Measurements from ENCODE around the gene SSB.
"Not testable (repeated sequence)": the region's sequence is repeated elsewhere in the genome, so short reads cannot be mapped to it uniquely, and the experiment has no call there.

The SSB gene

DNA sequence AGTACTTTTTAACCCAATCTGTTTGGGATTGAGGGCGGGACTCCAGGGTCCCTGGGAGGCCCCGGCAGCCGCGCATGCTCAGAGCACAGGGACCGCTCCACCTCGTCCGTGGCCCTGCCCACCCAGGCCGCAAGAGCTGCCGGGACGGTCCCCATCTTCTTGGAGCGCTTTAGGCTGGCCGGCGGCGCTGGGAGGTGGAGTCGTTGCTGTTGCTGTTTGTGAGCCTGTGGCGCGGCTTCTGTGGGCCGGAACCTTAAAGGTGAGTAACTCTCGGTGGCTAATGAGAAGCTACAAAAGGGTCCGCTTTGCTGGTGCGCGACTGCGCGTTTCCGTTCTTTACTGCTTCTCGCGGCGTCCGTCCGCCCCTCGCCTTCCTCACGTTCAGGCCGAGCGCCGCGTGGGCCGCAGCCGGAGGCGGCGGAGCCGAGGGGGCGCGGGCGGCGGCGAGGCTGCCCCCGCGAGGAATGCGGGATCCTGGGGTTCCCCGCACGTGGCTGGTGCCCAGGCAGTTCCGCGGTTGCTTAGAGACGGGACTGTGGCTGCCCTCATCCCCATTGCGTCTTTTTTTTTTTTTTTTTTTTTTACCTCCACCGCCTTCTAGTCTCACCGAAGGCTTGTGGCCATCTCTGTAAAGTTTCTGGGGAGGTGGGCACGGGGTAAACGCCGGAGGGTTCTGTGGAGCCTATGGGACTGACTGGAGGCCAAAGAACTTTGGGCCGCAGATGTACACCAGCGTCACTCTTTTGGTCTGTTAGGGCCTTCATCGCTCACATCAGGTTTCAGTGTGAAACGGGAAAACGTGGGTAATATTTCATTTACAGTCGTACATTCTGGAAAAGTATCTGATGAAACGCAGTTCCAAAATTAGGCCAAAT, at the start of gene SSB:
Gene SSB, plus strand, starts transcription at position 154 of the 875 bp plus-strand sequence. CDS start 2,090 bp downstream, outside the sequence.
- peak; percentile 92 to 93 for DNase-seq

DNA sequence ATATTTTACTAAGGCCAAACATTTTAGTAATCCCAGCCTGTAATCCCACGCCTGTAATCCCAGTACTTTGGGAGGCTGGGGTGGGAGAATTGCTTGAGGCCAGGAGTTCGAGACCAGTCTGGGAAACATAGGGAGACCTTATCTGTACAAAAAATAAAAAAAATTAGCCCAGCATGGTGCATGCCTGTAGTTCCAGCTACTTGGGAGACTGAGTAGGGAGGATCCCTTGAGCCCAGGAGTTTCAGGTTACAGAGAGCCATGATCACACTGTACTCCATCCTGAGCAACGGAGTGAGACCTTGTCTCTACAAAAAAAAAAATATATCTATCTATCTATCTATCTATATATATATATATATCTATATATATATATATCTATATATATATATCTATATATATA, 45.9 kb upstream of the SSB start:
- no peak for DNase-seq

DNA sequence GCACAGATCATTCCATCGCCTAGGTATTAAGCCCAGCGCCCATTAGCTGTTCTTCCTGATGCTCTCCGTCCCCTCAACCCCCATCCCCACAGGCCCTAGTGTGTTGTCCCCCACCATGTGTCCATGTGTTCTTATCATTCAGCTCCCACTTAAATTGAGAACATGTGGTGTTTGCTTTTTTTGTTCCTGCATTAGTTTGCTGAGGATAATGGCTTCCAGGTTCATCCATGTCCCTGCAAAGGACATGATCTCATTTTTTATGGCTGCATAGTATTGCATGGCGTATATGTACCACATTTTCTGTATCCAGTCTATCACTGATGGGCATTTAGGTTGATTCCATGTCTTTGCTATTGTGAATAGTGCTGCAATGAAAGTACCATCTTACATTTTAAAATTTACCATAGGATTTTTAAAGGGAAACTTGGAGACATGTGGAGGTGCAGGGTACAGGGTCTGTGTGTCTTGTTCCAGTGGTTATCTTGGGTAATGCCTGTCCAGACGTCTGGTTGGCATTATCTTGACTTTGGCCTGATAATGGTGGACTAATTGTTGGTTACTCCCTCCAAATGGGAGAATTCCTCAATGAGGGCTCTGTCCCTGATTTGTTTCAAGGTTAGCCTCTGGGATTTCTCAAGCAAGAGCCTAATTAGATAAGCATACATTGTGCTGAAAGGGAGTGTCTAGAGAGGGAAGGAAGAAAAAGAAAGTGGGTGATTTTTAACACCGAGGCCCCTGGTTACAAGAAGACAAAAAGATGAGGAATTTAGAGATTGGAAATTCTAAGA, 43.4 kb upstream of the SSB start:
- DNase-seq = no peak

DNA sequence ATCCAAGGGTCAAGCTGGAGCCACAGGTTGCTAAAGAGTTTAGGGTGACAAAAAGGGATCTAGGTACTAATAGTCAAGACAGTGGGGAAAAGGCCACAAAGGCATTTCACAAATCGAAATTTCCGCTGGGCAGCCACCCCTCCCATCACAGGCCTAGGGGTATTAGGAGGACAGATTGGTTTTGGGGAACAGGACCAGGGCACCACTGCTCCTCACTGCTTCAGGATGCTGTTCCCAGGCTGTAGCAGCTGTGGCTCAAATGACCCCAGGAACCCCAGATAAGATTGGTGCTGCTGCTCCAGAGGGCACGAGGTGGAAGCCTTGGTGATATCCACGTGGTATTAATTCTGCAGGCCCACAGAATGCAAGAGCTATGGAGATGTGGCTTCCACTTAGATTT, 42.3 kb upstream of the SSB start:
- no peak for DNase-seq

DNA sequence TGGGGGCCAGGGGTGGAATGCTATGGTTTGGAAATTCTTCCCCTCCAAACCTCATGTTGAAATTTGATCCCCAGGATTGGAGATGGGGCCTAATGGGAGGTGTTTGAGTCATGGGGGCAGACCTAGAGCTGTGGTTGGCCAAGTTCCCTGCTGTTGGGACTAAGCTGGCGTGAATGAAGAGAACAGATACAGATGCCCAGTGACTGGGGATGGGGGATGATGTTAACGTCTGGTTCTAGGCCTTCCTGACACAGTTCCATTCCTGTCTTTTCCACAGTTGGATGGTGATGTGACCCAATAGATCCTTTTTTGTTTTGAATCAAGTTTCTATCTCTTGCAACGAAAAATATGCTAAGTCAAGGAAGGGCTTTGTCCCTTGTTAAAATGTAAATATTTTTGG, 41.3 kb upstream of the SSB start:
- DNase-seq = no peak

DNA sequence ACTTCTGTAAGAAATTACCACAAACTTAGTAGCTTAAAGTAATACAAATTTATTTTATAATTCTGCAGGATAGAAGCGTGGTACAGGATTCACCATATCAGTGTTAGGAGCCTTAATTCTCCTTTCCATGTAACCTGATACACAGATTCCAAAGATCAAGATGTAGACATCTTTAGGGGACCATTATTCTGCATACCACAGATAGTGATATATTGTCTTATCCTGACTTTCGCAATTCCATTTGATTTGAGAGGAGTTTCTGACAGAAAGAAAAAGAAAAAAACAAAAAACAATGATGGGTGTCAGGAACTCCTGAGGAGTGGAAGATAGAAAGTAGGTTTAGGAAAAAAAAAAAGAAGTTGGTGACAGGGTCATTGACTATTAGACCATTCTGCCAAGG, 40.9 kb upstream of the SSB start:
- DNase-seq = no peak

DNA sequence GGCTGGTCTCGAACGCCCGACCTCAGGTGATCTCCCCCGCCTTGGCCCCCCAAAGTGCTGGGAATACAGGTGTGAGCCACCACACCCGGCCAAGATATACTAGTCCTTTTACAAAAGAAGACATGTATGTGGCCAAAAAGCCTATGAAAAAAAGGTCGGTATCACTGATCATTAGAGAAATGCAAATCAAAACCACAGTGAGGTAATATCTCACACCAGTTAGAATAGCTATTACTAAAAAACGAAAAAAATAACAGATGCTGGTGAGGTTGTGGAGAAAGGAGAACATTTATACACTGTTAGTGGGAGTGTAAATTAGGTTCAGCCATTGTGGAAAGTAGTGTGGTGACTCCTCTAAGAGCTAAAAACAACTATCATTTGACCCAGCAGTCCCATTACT, 38.7 kb upstream of the SSB start:
- no peak for DNase-seq

DNA sequence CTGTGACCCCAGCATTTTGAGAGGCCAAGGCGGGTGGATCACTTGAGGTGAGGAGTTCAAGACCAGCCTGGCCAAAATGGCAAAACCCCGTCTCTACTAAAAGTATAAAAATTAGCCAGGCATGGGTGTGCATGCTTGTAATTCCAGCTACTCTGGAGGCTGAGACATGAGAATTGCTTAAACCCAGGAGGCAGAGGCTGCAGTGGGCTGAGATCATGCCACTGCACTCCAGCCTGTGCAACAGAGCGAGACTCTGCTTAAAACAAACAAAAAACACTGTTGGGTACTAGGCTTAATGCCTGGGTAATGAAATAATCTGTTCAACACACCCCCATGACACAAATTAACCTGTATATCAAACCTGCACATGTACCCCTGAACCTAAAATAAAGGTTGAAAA, 37.9 kb upstream of the SSB start:
- not testable (repeated sequence) for DNase-seq

DNA sequence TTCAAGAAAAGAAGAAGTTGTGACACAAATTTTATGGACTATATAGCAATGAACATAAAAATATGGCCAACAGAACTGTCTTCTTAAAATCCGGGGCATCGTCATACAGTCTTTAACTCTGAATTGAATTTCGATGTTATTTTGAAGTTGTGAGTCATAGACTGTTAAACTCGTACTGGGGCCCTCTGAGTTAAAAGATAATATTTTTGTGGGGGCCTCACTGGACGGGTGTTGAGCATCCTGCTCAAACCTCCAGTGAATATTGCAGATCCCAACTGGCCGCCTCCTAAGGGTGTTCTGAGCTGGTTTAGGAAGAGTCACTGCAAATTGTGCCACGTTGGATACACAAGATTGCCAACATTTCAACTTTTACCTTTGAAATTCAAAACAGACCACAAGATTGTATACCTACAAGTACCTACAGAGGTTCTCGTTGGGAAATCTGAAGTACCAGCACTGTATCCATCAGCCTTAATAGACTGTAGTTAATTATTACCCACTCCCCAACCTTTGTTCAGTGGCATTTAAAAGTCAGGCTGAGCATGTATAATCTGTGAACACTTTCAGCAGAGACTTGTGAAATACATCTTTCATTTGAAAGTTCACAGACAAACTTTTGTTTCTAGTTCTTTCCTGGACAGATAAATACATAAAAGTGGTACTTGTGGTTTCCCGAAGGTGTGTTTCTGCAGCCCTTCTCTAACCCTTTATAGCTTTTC, 37.3 kb upstream of the SSB start:
- no peak for DNase-seq

DNA sequence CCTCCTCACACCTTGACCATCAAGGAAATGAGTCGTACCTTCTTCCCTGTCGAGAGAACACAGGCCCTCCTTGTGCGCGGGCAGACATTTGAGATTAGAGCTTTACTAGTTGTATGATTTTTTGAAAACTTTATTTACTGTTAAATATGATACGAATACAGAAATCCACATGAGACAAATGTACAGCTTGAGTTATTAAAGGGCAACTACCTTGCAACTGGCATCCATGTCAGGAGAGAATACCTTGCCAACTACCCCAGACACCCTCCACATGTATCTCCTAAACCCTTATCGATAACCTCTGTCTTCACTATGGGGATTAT, 36.7 kb upstream of the SSB start:
- DNase-seq = no peak

DNA sequence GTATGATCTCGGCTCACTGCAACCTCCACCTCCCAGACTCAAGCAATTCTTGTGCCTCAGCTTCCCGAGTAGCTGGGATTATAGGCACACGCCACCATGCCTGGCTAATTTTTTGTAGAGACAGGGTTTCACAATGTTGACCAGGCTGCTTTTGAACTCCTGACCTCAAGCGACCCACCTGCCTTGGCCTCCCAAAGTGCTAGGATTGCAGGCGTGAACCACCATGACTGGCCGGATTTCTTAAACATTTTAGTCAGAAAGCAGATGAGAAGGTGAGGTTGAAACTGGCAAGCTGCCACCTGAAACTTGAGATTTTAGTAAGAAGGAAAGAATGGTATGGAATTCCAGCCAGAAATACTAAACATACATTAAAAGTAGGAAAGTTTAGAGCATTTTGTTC, 33.1 kb upstream of the SSB start:
- DNase-seq = no peak

DNA sequence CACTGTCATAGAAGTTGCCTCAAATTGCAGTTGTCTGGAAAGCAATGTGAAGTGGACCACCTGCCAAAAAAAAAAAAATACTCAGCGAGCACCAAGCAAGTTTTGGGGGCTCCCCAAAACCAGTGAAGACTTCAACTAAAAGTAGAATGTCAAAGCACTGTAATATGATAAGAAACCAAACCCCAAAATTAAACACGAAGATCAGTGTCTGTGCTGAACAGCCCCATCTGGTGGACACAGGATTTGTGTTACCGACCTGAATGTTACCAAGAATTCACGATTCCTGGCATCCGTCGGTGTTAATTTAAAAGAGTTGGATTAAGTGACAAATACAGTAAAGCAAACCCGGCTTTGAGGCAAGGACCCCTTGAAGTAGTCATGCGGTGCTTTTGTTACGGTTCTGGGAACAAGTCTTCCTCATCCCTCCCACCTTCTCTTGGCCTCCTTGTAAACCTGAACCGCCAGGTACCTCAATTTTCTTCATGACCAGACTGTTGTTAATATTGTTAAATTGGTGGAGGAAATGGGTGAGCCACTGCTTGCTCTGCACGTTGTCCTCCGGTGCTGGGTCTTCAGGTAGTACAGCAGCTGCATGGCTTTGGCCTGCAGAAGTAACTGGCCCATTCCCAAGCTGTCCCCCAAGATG, 31.3 kb upstream of the SSB start:
- peak; percentile 48 to 62 for DNase-seq

DNA sequence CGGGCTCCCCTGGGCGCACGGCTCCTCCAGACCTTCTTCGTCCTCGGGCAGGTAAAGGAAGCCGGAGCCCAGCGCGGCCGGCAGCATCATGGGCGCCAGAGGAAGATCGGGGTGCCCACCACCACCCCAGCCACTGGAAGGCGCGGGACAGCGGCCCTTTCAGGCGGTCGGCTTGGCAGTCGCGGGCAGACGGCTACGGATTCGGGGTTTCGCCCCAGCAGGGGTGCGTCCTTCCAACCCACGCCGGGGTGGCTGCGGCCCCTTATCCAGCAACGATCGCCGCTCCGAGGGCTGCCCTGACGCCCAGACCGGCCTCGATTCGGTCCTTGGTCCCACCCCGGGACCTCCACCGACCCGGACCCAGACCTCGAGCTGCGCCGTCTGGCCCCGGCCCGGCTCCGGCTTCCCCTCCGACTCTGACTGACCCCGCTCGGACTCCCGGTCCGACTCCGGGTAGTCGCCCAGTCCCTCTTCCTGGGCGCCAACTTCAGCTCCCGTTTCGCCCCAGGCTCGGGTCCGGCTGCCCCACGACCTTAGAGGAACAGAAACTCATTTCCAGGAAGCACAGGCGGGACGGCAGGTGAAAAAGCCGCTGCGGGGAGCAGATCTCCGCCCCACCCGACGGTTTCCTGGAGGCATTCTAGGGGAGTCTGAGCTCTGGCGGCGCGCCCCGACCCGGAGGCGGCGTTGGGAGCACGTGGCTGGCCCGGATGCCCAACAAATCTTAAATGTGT, 30.2 kb upstream of the SSB start:
- peak in 1 of 2 donors; percentile 11 for DNase-seq

DNA sequence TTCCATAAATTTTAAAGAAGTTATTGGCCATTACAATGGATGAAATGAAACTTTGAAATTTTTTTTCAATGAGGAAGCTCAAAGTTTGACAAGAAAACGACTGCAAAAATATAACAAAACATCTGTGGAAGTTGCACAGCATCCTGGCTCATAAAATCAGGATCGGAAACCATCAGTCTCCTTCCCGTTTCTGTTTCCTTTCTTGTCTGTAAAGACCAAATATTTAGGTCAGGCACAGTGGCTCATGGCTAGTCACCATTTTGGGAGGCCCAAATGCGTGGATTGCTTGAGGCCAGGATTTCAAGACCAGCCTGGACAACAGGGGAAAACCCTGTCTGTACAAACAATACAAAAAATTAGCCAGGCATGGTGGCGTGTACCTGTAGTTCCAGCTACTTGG, 27.6 kb upstream of the SSB start:
- no peak for DNase-seq

DNA sequence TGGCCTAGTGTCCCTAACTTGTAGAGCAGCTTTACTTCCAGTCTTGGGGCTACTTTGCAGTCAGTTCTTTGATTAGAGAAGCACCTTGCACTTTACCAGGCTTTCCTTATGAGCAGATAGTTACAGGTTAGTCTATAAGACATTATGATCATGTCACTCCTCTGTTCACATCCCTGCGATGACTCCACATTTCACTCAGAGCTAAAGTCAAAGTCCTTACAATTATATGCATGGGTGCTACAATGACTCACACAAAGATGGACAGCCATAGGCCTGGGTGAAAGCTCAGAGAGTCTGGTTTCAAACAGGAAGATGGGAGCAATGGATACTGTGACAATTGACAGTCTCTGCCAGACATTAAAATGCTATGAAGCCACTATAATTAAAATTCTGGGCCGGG, 27.1 kb upstream of the SSB start:
- no peak for DNase-seq

DNA sequence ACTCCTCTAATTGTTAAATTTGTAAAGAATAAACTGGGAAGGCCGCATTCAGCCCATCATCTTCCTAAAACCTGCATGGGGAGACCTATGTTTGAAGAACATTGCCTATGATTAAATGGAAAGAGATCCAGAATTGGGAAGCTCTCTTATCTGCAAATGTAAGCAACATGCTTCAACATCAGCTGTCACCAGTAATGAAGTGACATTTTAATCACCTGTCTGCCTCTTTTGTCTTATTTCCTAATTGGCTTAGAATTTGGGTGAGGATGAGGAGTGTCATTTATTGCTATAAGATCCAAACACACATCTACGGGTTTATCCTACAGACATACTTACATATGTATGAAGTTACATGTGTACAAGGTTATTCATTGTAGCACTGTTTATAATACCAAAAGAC, 26.0 kb upstream of the SSB start:
- no peak for DNase-seq

DNA sequence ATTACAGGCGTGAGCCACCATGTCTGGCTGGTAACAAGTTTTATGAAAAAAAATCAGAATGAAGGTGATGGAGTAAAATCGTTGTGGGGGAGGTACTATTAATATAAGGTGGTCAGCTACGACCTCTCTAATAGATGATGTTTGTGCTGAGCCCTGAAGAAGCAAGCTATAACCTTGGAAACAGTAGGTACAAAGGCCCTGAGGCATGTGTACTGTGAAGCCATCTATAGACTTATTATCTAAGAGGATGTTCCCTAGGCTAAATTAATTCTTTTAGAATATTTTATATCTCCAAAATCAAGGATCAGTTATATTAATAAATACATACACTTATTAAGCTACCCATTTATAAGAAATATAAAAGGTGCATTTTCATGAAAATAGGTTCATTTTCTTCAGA, 23.3 kb upstream of the SSB start:
- DNase-seq = no peak

DNA sequence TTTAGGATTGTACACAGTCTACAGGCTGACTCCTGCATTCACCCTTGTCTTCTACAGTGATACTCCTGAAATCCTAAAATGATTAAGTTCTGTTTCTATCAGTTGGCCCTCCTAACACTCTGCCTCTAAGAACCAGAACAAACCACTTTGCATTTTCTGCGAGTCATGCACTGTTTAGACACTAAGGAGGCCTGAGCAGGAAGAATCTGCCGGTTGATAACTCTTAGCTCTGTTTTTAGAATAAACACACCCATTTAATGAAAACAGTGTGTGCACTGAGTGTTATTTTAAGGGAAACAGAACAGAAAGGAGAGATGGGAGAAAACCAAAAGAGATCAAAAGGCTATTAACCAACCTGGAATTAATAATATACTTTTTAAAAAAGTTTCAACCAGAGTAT, 22.9 kb upstream of the SSB start:
- DNase-seq = no peak

DNA sequence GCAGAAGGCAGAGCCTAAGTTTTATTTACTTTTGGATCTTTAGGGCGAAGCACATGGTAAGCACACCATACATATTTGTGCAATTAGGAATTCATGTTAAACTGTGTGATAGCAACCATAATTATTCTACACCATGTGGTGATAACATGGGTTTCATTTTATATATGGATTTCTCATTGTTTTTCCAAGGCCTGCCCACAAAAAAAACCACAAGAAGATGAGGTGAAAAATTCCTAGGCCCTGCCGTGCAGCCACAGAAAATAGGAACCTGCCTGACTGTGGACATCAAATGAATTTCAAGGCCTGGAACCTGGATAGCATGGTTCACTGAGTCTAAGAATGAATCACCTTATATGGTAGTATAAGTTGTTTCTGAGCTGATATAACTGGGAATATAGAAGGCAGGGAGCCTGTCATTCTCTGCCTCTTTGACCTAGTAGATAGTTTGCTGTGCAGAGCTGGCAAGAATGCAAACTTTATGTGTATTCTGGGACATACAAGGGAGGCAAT, 22.4 kb upstream of the SSB start:
- no peak for DNase-seq

DNA sequence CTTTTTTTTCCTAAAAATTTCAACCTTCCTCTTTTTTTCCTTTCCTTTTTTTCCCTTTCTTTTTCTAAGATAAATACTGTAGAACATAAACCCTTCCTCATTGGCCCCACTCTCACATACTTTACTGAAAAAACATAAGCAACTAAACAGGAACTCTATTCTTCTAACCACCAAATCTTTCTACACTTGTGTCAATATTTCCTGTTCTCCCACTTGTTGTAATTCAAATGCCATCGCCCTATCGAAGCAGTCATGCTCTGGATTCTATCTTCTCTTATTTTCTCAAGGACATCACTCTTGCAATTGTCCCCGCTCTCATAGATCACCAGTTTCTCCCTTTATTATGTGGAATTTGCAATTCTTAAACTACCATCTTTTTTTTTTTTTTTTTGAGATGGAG, 20.2 kb upstream of the SSB start:
- no peak for DNase-seq

DNA sequence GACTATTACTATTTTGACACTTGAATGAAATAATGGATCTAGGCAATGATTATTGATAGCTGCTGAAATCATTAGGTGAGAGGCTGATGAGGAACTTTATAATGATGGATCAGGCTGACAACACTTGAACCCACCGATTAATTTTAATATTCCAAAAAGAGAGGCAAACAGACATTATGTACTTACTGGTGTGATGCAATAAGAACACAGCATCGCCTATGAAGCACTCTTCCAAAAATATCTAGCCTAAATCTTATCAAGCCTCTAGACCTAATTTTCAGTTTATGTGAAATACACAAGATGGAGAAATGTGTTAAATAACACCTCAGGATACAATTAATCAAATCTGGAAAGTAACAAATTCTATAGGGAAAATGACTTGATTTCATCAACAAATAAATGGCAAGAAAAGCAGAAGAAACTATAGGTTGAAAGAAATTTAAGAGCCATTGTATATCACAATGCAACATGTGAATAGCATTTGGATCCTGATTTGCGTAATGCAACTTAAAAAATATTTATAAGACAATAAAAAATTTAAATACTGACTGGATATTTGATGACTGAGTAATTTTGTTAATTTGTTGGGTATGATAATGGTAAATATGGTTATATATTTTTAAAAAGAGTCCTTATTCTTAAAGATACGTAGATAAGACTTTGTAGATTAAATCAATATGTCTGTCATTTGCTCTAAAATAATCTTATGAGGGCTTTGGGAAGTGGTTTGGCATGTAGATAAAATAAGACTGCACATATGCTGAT, 17.2 kb upstream of the SSB start:
- DNase-seq = no peak

DNA sequence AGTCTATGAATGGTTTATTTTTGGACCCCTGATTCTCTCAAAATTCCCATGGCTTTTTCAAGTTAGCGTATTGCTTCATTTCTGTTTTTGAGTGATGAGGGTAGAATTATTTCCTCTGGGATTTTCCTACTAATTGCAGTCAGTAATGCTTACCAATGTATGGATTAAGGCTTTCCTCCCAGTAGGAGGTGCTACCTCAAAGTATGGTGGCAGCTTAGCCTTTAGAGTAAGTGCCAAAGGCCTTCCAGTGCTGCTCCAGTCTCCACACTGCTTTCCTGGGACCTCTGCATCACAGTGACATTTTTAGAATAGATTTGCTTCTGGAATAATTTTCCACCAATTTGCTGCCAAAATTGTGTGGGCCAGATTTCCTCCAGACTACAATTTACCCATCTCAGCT, 16.2 kb upstream of the SSB start:
- DNase-seq = no peak

All from stimulated activated CD4-positive, alpha-beta T cell treated with anti-CD3 and anti-CD28 coated beads, Interleukin-2, amount 100 ng/mL, for 48 hours (primary cell).